ENCODE results near the gene SKP1.

The SKP1 gene

DNA sequence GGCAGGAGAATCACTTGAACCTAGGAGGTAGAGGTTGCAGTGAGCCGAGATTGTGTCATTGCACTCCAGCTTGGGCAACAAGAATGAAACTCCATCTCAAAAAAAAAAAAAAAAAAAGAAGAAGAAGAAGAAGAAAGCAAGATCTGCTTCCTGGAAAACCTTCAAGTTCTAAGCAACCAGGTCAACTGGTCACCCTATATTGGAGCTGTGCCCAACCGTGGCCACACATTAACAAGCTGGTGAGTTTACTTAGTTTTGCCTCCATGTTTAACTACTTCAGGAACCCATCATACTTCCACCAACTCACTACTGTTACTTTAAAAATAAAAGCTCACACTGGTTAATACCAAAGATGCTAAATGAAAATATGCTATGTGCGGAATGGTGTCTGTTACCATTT, 12.3 kb upstream of the SKP1 start:
- no peak for DNase-seq (ENCODE audit: low spot score)
- TF ChIP-seq CTCF (IDR thresholded peaks at IDR 0.05; ENCODE audit: borderline replicate concordance, control extremely low read depth, extremely low read depth, insufficient read depth, missing control alignments) = no peak
- in situ Hi-C loops (cut with MboI; ENCODE audit: low sequenced_read_pairs, unreplicated experiment) = loop anchor here (10.0 kb wide), 1 partner anchor 96 kb away; no protein-coding TSS in a partner anchor

DNA sequence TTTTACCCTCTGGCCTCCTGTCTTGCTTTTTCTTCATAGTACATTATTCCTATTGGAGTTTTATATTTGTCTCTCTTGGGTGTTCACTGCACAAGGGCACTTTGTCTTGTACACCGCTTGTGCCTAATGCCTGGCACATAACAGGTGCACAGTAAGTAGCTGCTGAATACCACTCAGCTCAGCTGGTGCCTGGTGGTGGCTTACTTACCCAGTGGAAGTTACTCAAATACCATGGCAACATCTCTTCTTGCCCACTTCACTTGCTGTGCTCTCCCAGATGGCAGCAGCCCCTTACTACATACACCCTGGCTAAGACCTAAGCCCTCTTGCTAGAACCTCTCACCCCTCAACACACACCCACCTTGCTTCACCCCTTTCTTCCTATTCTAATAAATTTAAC, 11.3 kb upstream of the SKP1 start:
- no peak for DNase-seq (ENCODE audit: low spot score)
- in situ Hi-C loops (cut with MboI; ENCODE audit: low sequenced_read_pairs, unreplicated experiment) = loop anchor here (10.0 kb wide), 1 partner anchor 97 kb away; no protein-coding TSS in a partner anchor
- no peak for TF ChIP-seq CTCF (IDR thresholded peaks at IDR 0.05; ENCODE audit: borderline replicate concordance, control extremely low read depth, extremely low read depth, insufficient read depth, missing control alignments)

GRCh38 chr5:134184155-134185135, 7.7 kb upstream of the SKP1 start:
- in situ Hi-C loops (cut with MboI; ENCODE audit: low sequenced_read_pairs, unreplicated experiment) = loop anchor here (10.0 kb wide), 1 partner anchor 100 kb away; no protein-coding TSS in a partner anchor
- TF ChIP-seq CTCF (IDR thresholded peaks at IDR 0.05; ENCODE audit: borderline replicate concordance, control extremely low read depth, extremely low read depth, insufficient read depth, missing control alignments) = peak; percentile 91
- DNase-seq (ENCODE audit: low spot score) = peak; percentile 82

GRCh38 chr5:134183481-134183880, 6.7 kb upstream of the SKP1 start:
- in situ Hi-C loops (cut with MboI; ENCODE audit: low sequenced_read_pairs, unreplicated experiment) = loop anchor here (10.0 kb wide), 1 partner anchor 101 kb away; no protein-coding TSS in a partner anchor

DNA sequence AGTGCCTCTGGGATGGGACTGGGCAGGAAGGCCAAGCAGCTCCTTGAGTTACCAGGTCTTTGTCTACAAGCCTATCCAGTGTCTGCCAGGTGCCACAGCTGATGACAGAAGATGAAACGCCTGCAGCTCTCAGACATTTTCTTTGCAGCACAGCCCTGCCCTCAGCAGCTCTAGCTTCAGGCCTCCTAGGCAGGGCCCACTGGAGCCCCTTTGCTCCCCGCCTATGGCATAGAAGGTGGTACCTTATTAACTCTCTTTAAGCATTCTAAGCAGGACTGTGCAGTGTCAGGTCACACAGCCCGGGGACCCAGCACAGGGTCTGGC, 1.3 kb upstream of the SKP1 start:
- in situ Hi-C loops (cut with MboI; ENCODE audit: low sequenced_read_pairs, unreplicated experiment) = no loop called here

More at GRCh38 chr5:134183481-134183880, 6.7 kb upstream of the SKP1 start:
- DNase-seq (ENCODE audit: low spot score) = no peak
- TF ChIP-seq CTCF (IDR thresholded peaks at IDR 0.05; ENCODE audit: borderline replicate concordance, control extremely low read depth, extremely low read depth, insufficient read depth, missing control alignments) = no peak

More for the DNA sequence above, 1.3 kb upstream of the SKP1 start:
- no peak for DNase-seq (ENCODE audit: low spot score)
- TF ChIP-seq CTCF (IDR thresholded peaks at IDR 0.05; ENCODE audit: borderline replicate concordance, control extremely low read depth, extremely low read depth, insufficient read depth, missing control alignments) = no peak

Data from GM13976 (cell line).